ENCODE measurements around the gene CSF1R. TPM values are rescaled to one million over a fixed set of nuclear protein-coding genes. Genes with fewer than 3 reads are reported as not detected.

CSF1R gene
- total RNA-seq, 1 experiment from 2014 or later: not detected

- no peaks in the 10 kb centered on the region for H3K27me3 ChIP-seq (replicated peaks; ENCODE audit: insufficient read depth, low read depth, low read length, poor library complexity)
- POLR2A ChIA-PET (ENCODE audit: low non-redundant PET): no interaction called here
- no peak overlapping the region for H3K4me3 ChIP-seq (ENCODE audit: low read depth, low read length, poor library complexity, severe bottlenecking)
- no peaks in the 10 kb centered on the region for H3K4me1 ChIP-seq (ENCODE audit: insufficient read depth, low read length, poor library complexity, severe bottlenecking)
- intact Hi-C loops (cut with micrococcal nuclease; ENCODE audit: unreplicated experiment): no loop called here
- TF ChIP-seq, protein P1, sequence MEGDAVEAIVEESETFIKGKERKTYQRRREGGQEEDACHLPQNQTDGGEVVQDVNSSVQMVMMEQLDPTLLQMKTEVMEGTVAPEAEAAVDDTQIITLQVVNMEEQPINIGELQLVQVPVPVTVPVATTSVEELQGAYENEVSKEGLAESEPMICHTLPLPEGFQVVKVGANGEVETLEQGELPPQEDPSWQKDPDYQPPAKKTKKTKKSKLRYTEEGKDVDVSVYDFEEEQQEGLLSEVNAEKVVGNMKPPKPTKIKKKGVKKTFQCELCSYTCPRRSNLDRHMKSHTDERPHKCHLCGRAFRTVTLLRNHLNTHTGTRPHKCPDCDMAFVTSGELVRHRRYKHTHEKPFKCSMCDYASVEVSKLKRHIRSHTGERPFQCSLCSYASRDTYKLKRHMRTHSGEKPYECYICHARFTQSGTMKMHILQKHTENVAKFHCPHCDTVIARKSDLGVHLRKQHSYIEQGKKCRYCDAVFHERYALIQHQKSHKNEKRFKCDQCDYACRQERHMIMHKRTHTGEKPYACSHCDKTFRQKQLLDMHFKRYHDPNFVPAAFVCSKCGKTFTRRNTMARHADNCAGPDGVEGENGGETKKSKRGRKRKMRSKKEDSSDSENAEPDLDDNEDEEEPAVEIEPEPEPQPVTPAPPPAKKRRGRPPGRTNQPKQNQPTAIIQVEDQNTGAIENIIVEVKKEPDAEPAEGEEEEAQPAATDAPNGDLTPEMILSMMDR (conservative IDR thresholded peaks at IDR 0.05; ENCODE audit: low read depth, low read length): no peak
- TF ChIP-seq EZH2 (IDR thresholded peaks at IDR 0.05; ENCODE audit: borderline replicate concordance, low read depth, low read length, poor library complexity, severe bottlenecking): no peak
- BruUV-seq (replicated peaks): no TSS peak
- H3K9me3 ChIP-seq (ENCODE audit: low read depth, low read length, poor library complexity, severe bottlenecking): no peaks in the 10 kb centered on the region
- CTCF ChIA-PET: no interaction called here
- peaks cover 15% of the 10 kb centered on the region for H3K36me3 ChIP-seq (ENCODE audit: insufficient read depth, low read length, poor library complexity, severe bottlenecking)
- no peak for DNase-seq (ENCODE audit: low spot score)
- H3K27ac ChIP-seq (ENCODE audit: low read depth, low read length, poor library complexity, severe bottlenecking): no peak overlapping the region
Measured at GRCh38 chr5:150129454-150129812, 43.1 kb upstream of the CSF1R start.

DNA sequence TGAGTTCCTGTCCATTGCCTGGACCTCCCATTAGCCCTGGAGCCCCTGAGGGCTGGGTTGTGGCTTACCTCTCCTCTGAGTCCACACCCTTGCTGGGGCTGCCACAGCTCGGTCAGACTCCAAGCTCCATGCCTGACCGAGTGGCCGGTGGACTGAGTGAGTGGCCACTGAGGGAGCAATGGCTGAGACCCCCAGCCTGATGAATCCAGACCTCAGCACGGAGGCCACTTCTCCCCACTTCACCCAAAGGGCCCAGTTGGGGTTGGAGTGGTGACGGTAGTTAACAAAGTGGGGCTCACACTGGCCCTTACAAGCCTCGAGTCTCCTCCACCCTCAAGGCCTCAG is 40.5 kb upstream of the CSF1R start:
- H3K4me3 ChIP-seq (ENCODE audit: low read depth, low read length, poor library complexity, severe bottlenecking): no peak overlapping the region
- H3K27ac ChIP-seq (ENCODE audit: low read depth, low read length, poor library complexity, severe bottlenecking): no peak overlapping the region
- POLR2A ChIA-PET (ENCODE audit: low non-redundant PET): no interaction called here
- no peaks in the 10 kb centered on the region for H3K9me3 ChIP-seq (ENCODE audit: low read depth, low read length, poor library complexity, severe bottlenecking)
- intact Hi-C loops (cut with micrococcal nuclease; ENCODE audit: unreplicated experiment): no loop called here
- BruUV-seq (replicated peaks): no TSS peak
- TF ChIP-seq, protein P1 (conservative IDR thresholded peaks at IDR 0.05; ENCODE audit: low read depth, low read length): no peak
- no peak for TF ChIP-seq EZH2 (IDR thresholded peaks at IDR 0.05; ENCODE audit: borderline replicate concordance, low read depth, low read length, poor library complexity, severe bottlenecking)
- H3K36me3 ChIP-seq (ENCODE audit: insufficient read depth, low read length, poor library complexity, severe bottlenecking): peaks cover 15% of the 10 kb centered on the region
- DNase-seq (ENCODE audit: low spot score): no peak
- no peaks in the 10 kb centered on the region for H3K27me3 ChIP-seq (replicated peaks; ENCODE audit: insufficient read depth, low read depth, low read length, poor library complexity)
- H3K4me1 ChIP-seq (ENCODE audit: insufficient read depth, low read length, poor library complexity, severe bottlenecking): no peaks in the 10 kb centered on the region
- CTCF ChIA-PET: no interaction called here

DNA sequence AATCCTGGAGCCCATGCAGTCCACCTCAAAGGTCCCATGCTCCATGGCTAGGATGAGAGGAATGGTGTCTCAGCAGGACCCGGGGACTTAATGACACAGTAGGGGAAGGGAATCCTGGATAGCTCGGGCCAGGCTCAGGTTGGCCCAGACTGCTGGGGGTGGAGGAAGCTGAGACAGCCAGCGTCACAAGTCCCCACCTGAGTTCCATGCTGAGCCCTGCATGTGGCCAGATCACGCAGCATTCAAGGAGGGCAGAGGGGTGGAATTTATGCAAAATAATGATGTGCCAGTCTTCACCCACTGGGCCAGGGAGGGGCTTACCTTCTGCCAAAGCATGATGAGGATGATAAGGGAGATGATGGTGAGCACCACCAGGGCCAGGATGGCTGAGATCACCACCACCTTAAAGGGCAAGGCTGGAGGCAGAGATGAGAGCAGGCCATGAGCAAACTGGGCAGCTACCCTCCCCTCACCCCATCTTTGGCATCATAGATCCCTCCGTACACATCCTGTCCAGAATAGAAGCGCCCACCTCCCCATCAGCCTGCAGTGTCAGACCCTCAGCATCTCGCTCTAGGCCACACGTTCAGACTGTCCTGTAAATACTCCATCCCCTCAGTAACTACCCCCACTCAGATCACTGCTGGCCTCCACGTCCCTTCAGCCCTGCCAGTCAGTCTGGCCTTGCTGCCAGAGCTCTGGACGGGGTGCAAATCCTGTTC is 40.0 kb upstream of the CSF1R start:
- Histone ChIP-seq H3K9me3 (ENCODE audit: low read depth, low read length, poor library complexity, severe bottlenecking) (no peaks in the 10 kb centered on the region), H3K27me3 (replicated peaks; ENCODE audit: insufficient read depth, low read depth, low read length, poor library complexity) (no peaks in the 10 kb centered on the region), H3K36me3 (ENCODE audit: insufficient read depth, low read length, poor library complexity, severe bottlenecking) (peaks cover 15% of the 10 kb centered on the region), H3K4me3 (ENCODE audit: low read depth, low read length, poor library complexity, severe bottlenecking) (no peak overlapping the region), H3K4me1 (ENCODE audit: insufficient read depth, low read length, poor library complexity, severe bottlenecking) (no peaks in the 10 kb centered on the region), H3K27ac (ENCODE audit: low read depth, low read length, poor library complexity, severe bottlenecking) (no peak overlapping the region)
- intact Hi-C loops (cut with micrococcal nuclease; ENCODE audit: unreplicated experiment): no loop called here
- POLR2A ChIA-PET (ENCODE audit: low non-redundant PET): no interaction called here
- BruUV-seq (replicated peaks): no TSS peak
- TF ChIP-seq, protein P1 (conservative IDR thresholded peaks at IDR 0.05; ENCODE audit: low read depth, low read length): no peak
- TF ChIP-seq EZH2 (IDR thresholded peaks at IDR 0.05; ENCODE audit: borderline replicate concordance, low read depth, low read length, poor library complexity, severe bottlenecking): no peak
- no peak for DNase-seq (ENCODE audit: low spot score)
- CTCF ChIA-PET: no interaction called here
